Brain microvascular endothelial cell (primary cell): Measurements from ENCODE around the gene CD163L1.

Experiments
- DNase-seq: peaks from one replicate; pipeline ENCODE4 v3.0.0-alpha.2; 2020
- H3K27ac ChIP-seq: fragments of 250-450 bp; sonication (Bioruptor Pico); 2 replicates; pipeline ENCODE4 v1.5.1; 2020; ENCODE audit warnings: mild to moderate bottlenecking, moderate library complexity
- H3K27me3 ChIP-seq: fragments of 250-450 bp; sonication (Bioruptor Pico); replicated peaks from 2 replicates; pipeline ENCODE4 v1.5.1; 2020; ENCODE audit warnings: mild to moderate bottlenecking
- H3K36me3 ChIP-seq: fragments of 250-450 bp; sonication (Bioruptor Pico); replicated peaks from 2 replicates; pipeline ENCODE4 v1.5.1; 2020; ENCODE audit warnings: mild to moderate bottlenecking
- H3K4me3 ChIP-seq: 2 replicates; pipeline ENCODE4 v1.5.1; 2011; ENCODE audit warnings: low read depth, mild to moderate bottlenecking, control low read depth, low read length, moderate library complexity
- in situ Hi-C: cut with HindIII; loops from 2 replicates; pipeline ENCODE4 v1.10.0; 2017; ENCODE audit warnings: low sequenced_read_pairs, low pct_ligation_motif_present
- TF ChIP-seq, protein P1 (sequence below): IDR thresholded peaks from 2 replicates; pipeline ENCODE4 v1.5.1; 2011; ENCODE audit warnings: low read depth, mild to moderate bottlenecking, moderate library complexity, low read length, control low read depth, inconsistent platforms; ENCODE audit errors: missing control alignments

Gene CD163L1

DNA sequence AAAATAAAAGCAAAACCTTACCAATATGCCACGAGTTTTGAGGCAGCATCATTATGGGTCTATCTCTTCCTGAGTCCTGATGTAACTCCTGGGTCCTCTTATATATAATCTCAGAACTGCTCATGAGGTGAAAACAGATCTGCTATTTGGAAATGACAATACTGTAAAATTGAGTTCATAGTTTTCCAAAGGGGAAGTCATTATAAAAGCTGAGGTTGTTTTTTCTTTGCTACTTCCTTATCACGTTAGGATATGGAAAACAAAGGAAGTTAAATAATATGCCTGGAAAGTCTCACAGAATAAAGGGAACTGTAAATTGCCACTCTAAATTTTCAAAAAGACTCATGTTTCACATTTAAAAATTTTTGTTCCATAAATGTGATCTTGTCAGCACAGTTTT, at the start of gene CD163L1:
TSS of gene CD163L1 (minus strand) at position 78 of the 400 bp plus-strand sequence. CDS start at position 52, 26 bp downstream.
- TF ChIP-seq, protein P1, sequence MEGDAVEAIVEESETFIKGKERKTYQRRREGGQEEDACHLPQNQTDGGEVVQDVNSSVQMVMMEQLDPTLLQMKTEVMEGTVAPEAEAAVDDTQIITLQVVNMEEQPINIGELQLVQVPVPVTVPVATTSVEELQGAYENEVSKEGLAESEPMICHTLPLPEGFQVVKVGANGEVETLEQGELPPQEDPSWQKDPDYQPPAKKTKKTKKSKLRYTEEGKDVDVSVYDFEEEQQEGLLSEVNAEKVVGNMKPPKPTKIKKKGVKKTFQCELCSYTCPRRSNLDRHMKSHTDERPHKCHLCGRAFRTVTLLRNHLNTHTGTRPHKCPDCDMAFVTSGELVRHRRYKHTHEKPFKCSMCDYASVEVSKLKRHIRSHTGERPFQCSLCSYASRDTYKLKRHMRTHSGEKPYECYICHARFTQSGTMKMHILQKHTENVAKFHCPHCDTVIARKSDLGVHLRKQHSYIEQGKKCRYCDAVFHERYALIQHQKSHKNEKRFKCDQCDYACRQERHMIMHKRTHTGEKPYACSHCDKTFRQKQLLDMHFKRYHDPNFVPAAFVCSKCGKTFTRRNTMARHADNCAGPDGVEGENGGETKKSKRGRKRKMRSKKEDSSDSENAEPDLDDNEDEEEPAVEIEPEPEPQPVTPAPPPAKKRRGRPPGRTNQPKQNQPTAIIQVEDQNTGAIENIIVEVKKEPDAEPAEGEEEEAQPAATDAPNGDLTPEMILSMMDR = no peak
- Histone ChIP-seq H3K4me3 (no peak within 1 kb of the TSS), H3K36me3 (no peaks in the 10 kb centered on the region), H3K27ac (no peak within 1 kb of the TSS), H3K27me3 (no peaks in the 10 kb centered on the region)
- DNase-seq = no peak
- in situ Hi-C loops = no loop called here

DNA sequence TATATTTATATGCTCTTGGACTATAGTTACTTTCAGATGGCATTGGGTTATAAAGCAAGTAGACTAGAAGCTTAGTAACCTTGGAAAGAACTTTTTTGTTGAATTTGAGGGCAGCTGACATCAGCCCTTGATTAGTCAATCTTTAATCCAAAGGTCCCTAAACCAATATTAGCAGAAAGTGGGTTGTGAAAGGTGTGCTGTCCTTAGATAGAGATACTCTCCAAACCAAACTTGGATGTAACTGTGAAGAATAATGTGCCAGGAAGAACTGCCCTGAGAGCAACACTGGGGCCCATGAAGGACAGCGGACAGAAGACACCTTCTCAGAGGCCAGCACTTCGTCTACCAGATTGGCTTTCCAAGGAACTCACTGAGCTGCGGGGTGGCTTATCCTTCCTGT, 49.1 kb upstream of the CD163L1 start:
- DNase-seq = no peak
- Histone ChIP-seq H3K27ac (no peak overlapping the region), H3K27me3 (no peaks in the 10 kb centered on the region), H3K36me3 (no peaks in the 10 kb centered on the region), H3K4me3 (no peak overlapping the region)
- TF ChIP-seq, protein P1 = no peak
- in situ Hi-C loops = no loop called here

DNA sequence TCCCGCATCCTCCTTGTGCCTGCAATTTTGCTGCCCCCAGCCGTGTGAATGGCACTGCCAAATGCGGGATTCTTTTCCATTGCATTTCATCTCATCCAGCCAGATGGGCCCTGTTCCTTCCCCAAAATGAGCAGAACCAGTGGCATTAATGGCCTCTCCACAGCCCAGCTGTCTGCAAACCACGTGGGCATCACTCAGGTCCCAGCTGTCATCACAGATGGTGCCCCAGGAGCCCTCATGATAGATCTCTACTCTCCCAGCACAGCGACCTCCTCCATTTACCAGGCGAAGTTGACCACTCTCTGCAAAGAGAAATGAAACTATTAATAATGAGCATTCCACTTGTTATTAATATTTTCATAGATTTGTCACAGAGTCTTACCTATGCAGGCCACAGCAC, 42.6 kb upstream of the CD163L1 start:
- no peak for DNase-seq
- in situ Hi-C loops = no loop called here
- H3K36me3 ChIP-seq = no peaks in the 10 kb centered on the region
- no peak overlapping the region for H3K27ac ChIP-seq
- H3K27me3 ChIP-seq = no peaks in the 10 kb centered on the region
- TF ChIP-seq, protein P1 = no peak
- no peak overlapping the region for H3K4me3 ChIP-seq

DNA sequence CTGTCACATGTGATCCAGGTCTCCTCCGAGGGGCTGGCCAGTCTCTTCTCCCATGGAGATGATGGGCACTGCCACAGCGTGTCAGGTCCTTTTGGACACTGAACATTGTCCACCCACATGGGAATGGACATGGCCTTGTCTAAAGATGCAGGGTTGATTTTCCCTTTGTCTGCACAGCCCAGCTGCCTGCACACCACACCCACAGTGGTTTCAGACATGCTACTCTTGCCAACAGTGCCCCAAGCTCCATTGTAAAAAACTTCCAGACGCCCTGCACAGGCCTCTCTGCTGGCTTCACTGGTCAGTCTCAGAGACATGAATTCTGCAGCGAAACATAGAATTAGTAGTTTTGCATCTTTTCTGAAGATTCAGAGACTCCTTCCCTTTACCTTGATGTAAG, 41.1 kb upstream of the CD163L1 start:
- no peaks in the 10 kb centered on the region for H3K36me3 ChIP-seq
- TF ChIP-seq, protein P1 = no peak
- no peak for DNase-seq
- no peak overlapping the region for H3K27ac ChIP-seq
- in situ Hi-C loops = no loop called here
- H3K27me3 ChIP-seq = no peaks in the 10 kb centered on the region
- no peak overlapping the region for H3K4me3 ChIP-seq

DNA sequence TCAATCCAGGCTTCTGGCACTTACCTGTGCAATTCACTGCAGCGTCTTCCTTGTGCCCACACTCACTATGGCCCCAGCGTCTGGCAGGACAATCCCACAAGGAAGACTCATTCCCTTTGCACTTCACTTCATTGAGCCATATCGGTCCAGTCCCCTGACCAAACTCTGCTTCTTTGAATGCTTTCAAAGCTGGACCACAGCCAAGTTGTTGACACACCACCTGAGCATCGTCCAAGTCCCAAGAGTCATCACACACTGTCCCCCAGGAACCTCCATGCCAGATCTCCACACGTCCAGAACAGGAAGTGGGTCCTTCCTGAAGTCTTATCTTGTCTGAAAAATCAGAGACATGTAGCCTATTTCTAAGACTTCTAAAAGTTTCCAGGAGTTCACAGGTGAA, 39.4 kb upstream of the CD163L1 start:
- Histone ChIP-seq H3K4me3 (no peak overlapping the region), H3K36me3 (no peaks in the 10 kb centered on the region), H3K27me3 (no peaks in the 10 kb centered on the region), H3K27ac (no peak overlapping the region)
- no peak for DNase-seq
- in situ Hi-C loops = no loop called here
- TF ChIP-seq, protein P1 = no peak

DNA sequence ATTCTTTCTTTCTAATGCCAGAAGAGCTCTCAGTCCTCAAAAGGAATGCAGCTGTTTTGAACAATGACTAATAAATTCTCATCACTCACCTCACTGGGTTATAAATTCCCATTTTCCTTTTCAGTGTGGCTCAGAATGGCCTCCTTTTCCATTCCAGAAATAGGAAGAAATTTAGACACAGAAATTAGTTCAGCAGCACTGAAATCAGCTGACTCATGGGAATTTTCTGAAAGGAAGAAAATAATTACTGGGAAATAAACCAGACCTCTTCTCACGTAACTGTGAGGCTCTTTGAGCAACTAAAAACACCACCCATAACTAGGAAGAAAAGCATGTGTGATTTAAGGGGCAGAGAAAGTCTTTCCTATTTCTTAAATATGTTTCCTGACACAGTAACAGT, 35.8 kb upstream of the CD163L1 start:
- Histone ChIP-seq H3K27ac (no peak overlapping the region), H3K27me3 (no peaks in the 10 kb centered on the region), H3K36me3 (no peaks in the 10 kb centered on the region), H3K4me3 (no peak overlapping the region)
- in situ Hi-C loops = no loop called here
- TF ChIP-seq, protein P1 = no peak
- no peak for DNase-seq
